ENCODE measurements around the gene COL27A1. TPM values are rescaled to one million over a fixed set of nuclear protein-coding genes. Genes with fewer than 3 reads are reported as not detected.
A peak's percentile ranks its signal among the peaks of the same experiment; 100 is the strongest.

Gene COL27A1
- total and polyA plus RNA-seq, 8 donors, result 9.7 to 109 (median 19.6) TPM

GRCh38 chr9:114159691-114160090 lies 4.4 kb downstream of the COL27A1 start:
- WGBS, 2 donors, result 36 to 37% methylated on average over 3 of the region's 3 CpGs
- DNase-seq, result peak in 1 of 6 donors; percentile 19
- peaks cover 0 to 7% (median 0%) of the 10 kb centered on the region in 3 donors for H3K4me1 ChIP-seq
- no peaks in the 10 kb centered on the region for H3K27me3 ChIP-seq
- no peak overlapping the region for H3K4me3 ChIP-seq
- no peaks in the 10 kb centered on the region for H3K36me3 ChIP-seq
- H3K27ac ChIP-seq, result no peak overlapping the region
- no peak for FAIRE-seq
- TF ChIP-seq CTCF (IDR thresholded peaks at IDR 0.05), result no peak
- no peaks in the 10 kb centered on the region for H3K9me3 ChIP-seq
- ATAC-seq, result no peak
- intact Hi-C loops (cut with DNase I), result no loop called here

DNA sequence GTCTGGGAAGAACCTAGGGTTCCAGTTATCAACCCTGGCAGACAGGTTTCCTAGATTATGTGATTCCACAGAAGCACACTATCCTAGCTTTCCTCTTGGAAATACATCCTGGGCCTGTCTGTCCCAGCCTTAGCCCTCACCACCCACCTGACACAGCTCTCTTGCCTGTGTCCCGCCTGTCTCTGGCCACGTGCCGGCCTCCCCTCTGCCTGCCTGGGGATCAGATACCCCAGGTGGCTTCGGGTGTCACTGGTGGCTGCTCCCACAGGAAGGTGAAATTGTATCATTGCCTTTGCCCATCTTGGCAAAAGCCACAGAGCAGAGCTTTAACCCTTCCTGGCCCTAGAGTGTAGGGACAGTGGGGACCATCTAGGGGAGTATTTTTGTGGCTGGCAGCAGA lies 6.2 kb downstream of the COL27A1 start:
- H3K4me1 ChIP-seq, result peaks cover 0 to 7% (median 0%) of the 10 kb centered on the region in 3 donors
- peak in 1 of 6 donors; percentile 26 for DNase-seq
- ATAC-seq, result no peak
- FAIRE-seq, result no peak
- no peak overlapping the region for H3K27ac ChIP-seq
- no peak for TF ChIP-seq CTCF (IDR thresholded peaks at IDR 0.05)
- no peak overlapping the region for H3K4me3 ChIP-seq
- H3K9me3 ChIP-seq, result no peaks in the 10 kb centered on the region
- H3K27me3 ChIP-seq, result no peaks in the 10 kb centered on the region
- 71 to 77% methylated on average over 4 of the region's 4 CpGs for WGBS, 2 donors
- intact Hi-C loops (cut with DNase I), result no loop called here
- H3K36me3 ChIP-seq, result no peaks in the 10 kb centered on the region

DNA sequence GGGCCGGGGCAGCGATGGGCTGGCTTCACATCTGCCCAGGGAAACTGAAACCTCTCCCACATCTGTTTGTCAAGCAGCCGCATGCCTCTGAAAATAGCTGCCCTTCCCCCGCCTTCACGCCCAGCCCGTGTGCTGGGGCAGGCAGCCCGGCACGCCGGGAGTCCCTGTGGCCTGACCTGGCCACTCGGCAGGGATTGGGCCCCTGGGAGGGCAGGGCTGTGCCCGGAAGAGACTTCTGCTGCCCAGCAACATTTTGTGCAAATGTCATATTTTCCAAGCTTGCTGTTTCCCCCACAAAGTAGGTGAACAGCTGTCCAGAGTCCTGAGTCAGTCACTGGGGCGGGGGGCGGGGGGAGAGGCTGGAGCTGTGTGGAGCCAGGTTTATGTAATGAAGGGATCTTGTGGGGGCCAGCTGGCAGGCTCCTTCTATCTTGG lies 8.2 kb downstream of the COL27A1 start:
- H3K9me3 ChIP-seq, result no peaks in the 10 kb centered on the region
- peak overlapping the region in 2 of 4 donors; percentile 35 to 47 for H3K27ac ChIP-seq
- DNase-seq (peak in 5 of 6 donors; percentile 56 to 69 (median 61)), FAIRE-seq (no peak), ATAC-seq (peak; percentile 77 to 93 (median 92))
- no peaks in the 10 kb centered on the region for H3K36me3 ChIP-seq
- intact Hi-C loops (cut with DNase I), result no loop called here
- no peak overlapping the region for H3K4me3 ChIP-seq
- peaks cover 0 to 7% (median 0%) of the 10 kb centered on the region in 3 donors for H3K4me1 ChIP-seq
- 17 to 22% methylated on average over 13 of the region's 13 CpGs for WGBS, 2 donors
- H3K27me3 ChIP-seq, result no peaks in the 10 kb centered on the region
- no peak for TF ChIP-seq CTCF (IDR thresholded peaks at IDR 0.05)

- no peak for FAIRE-seq
- no peak for DNase-seq
- intact Hi-C loops (cut with DNase I), result no loop called here
- H3K27ac ChIP-seq, result peak overlapping the region in 1 of 4 donors; percentile 47
- no peaks in the 10 kb centered on the region for H3K9me3 ChIP-seq
- WGBS, 2 donors, result 94 to 95% methylated on average over 1 of the region's 1 CpG
- peaks cover 0 to 7% (median 0%) of the 10 kb centered on the region in 3 donors for H3K4me1 ChIP-seq
- no peaks in the 10 kb centered on the region for H3K36me3 ChIP-seq
- no peak for TF ChIP-seq CTCF (IDR thresholded peaks at IDR 0.05)
- peak in 3 of 4 donors; percentile 13 to 37 (median 25) for ATAC-seq
- H3K27me3 ChIP-seq, result no peaks in the 10 kb centered on the region
- H3K4me3 ChIP-seq, result no peak overlapping the region
Measured at GRCh38 chr9:114164191-114164794, 9.0 kb downstream of the COL27A1 start.

DNA sequence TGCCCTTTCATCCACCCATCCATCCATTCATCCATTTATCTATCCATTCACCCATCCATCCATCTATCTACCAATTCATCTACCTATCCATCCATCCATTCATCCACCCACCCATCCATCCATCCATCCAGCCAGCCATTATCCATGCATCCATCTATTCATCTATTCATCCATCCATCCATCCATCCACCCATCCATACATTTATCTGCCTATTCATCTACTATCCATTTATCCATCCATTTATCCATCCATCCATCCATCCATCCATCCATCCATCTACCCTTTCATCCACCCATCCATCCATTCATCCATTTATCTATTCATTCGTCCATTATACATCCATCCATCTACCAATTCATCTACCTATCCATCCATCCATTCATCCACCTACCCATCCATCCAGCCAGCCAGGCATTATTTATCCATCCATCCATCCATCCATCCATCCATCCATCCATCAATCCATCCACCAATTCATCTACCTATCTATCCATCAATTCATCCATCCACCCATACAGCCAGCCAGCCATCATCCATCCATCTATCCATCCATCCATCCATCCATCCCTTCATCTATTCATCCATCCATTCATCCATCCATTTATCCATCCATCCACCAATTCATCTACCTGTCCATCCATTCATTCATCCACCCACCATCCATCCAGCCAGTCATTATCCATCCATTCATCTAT lies 10.2 kb downstream of the COL27A1 start:
- Histone ChIP-seq H3K4me1 (peaks cover 0 to 7% (median 0%) of the 10 kb centered on the region in 3 donors), H3K36me3 (no peaks in the 10 kb centered on the region), H3K9me3 (no peaks in the 10 kb centered on the region), H3K4me3 (no peak overlapping the region), H3K27me3 (no peaks in the 10 kb centered on the region), H3K27ac (no peak overlapping the region)
- 81 to 100% methylated on average over 1 of the region's 1 CpG for WGBS, 2 donors
- no peak for TF ChIP-seq CTCF (IDR thresholded peaks at IDR 0.05)
- FAIRE-seq, result no peak
- ATAC-seq, result no peak
- intact Hi-C loops (cut with DNase I), result no loop called here
- DNase-seq, result no peak
